ENCODE results near the gene OR7G3. TPM values are rescaled to one million over a fixed set of nuclear protein-coding genes. Genes with fewer than 3 reads are reported as not detected.

Gene OR7G3
- polyA plus RNA-seq, 1 donor from 2014 or later = not detected

DNA sequence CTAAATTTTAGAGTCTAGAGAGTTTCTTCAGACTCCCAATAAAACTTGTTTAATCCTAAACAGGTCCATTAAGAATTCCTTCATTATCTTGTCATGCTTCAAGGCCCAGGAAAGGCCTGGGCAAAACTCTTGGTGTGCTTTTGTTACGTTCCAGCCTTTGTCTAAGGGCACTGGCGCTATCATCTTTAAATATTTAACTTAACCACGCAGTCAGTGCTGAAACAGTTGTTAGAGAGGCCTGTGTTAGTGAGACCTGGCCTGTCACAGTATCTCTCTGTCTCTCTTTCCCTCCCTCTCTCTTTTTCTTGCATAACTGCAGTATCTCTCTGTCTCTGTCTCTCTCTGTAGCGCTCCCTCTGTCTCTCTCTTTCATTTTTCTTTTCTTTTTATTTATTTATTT, 48.1 kb downstream of the OR7G3 start:
- Histone ChIP-seq H3K9ac (ENCODE audit: low read length) (no peak overlapping the region), H3K4me3 (ENCODE audit: low read length) (no peak overlapping the region), H4K20me1 (ENCODE audit: insufficient read depth) (no peaks in the 10 kb centered on the region), H3K9me3 (ENCODE audit: low read length) (no peaks in the 10 kb centered on the region), H2AFZ (ENCODE audit: low read depth, low read length) (no peak overlapping the region), H3K27ac (ENCODE audit: low read length) (no peak overlapping the region), H3K9me2 (ENCODE audit: insufficient read depth, low read length) (no peaks in the 10 kb centered on the region), H3K79me2 (replicated peaks; ENCODE audit: insufficient read depth, low read length) (no peaks in the 10 kb centered on the region), H3K36me3 (ENCODE audit: insufficient read depth, low read length) (no peaks in the 10 kb centered on the region), H3K4me2 (ENCODE audit: low read length) (no peak overlapping the region), H3K27me3 (ENCODE audit: insufficient read depth, low read depth, low read length) (no peaks in the 10 kb centered on the region), H3F3A (ENCODE audit: insufficient read depth, low read length, poor library complexity, severe bottlenecking) (no peaks in the 10 kb centered on the region)
- no peak for TF ChIP-seq EZH2 (IDR thresholded peaks at IDR 0.05; ENCODE audit: borderline replicate concordance, insufficient read depth, low read length, poor library complexity, severe bottlenecking)
- TF ChIP-seq REST (IDR thresholded peaks at IDR 0.05; ENCODE audit: borderline replicate concordance) = no peak
- no peak for TF ChIP-seq EP300 (conservative IDR thresholded peaks at IDR 0.05; ENCODE audit: poor library complexity, severe bottlenecking)
- TF ChIP-seq TAF1 (IDR thresholded peaks at IDR 0.05; ENCODE audit: low read depth) = no peak
- no peak for TF ChIP-seq POLR2AphosphoS5 (IDR thresholded peaks at IDR 0.05)
- TF ChIP-seq MXI1 (conservative IDR thresholded peaks at IDR 0.05; ENCODE audit: poor library complexity, severe bottlenecking) = no peak
- TF ChIP-seq, protein P1, sequence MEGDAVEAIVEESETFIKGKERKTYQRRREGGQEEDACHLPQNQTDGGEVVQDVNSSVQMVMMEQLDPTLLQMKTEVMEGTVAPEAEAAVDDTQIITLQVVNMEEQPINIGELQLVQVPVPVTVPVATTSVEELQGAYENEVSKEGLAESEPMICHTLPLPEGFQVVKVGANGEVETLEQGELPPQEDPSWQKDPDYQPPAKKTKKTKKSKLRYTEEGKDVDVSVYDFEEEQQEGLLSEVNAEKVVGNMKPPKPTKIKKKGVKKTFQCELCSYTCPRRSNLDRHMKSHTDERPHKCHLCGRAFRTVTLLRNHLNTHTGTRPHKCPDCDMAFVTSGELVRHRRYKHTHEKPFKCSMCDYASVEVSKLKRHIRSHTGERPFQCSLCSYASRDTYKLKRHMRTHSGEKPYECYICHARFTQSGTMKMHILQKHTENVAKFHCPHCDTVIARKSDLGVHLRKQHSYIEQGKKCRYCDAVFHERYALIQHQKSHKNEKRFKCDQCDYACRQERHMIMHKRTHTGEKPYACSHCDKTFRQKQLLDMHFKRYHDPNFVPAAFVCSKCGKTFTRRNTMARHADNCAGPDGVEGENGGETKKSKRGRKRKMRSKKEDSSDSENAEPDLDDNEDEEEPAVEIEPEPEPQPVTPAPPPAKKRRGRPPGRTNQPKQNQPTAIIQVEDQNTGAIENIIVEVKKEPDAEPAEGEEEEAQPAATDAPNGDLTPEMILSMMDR (IDR thresholded peaks at IDR 0.05; ENCODE audit: poor library complexity, severe bottlenecking) = no peak
- TF ChIP-seq RAD21 (conservative IDR thresholded peaks at IDR 0.05) = no peak
- no peak for TF ChIP-seq SMC3 (conservative IDR thresholded peaks at IDR 0.05; ENCODE audit: poor library complexity)

- no peak overlapping the region for H3K4me3 ChIP-seq (ENCODE audit: low read length)
- no peaks in the 10 kb centered on the region for H3K9me2 ChIP-seq (ENCODE audit: insufficient read depth, low read length)
- no peaks in the 10 kb centered on the region for H3K9me3 ChIP-seq (ENCODE audit: low read length)
- no peaks in the 10 kb centered on the region for H4K20me1 ChIP-seq (ENCODE audit: insufficient read depth)
- H3K4me2 ChIP-seq (ENCODE audit: low read length) = no peak overlapping the region
- TF ChIP-seq EZH2 (IDR thresholded peaks at IDR 0.05; ENCODE audit: borderline replicate concordance, insufficient read depth, low read length, poor library complexity, severe bottlenecking) (no peak), SMC3 (conservative IDR thresholded peaks at IDR 0.05; ENCODE audit: poor library complexity) (no peak), TAF1 (IDR thresholded peaks at IDR 0.05; ENCODE audit: low read depth) (no peak), MXI1 (conservative IDR thresholded peaks at IDR 0.05; ENCODE audit: poor library complexity, severe bottlenecking) (no peak), POLR2AphosphoS5 (IDR thresholded peaks at IDR 0.05) (no peak), REST (IDR thresholded peaks at IDR 0.05; ENCODE audit: borderline replicate concordance) (no peak), EP300 (conservative IDR thresholded peaks at IDR 0.05; ENCODE audit: poor library complexity, severe bottlenecking) (no peak), RAD21 (conservative IDR thresholded peaks at IDR 0.05) (no peak)
- TF ChIP-seq, protein P1 (IDR thresholded peaks at IDR 0.05; ENCODE audit: poor library complexity, severe bottlenecking) = no peak
- no peaks in the 10 kb centered on the region for H3K27me3 ChIP-seq (ENCODE audit: insufficient read depth, low read depth, low read length)
- H2AFZ ChIP-seq (ENCODE audit: low read depth, low read length) = no peak overlapping the region
- no peaks in the 10 kb centered on the region for H3F3A ChIP-seq (ENCODE audit: insufficient read depth, low read length, poor library complexity, severe bottlenecking)
- no peak overlapping the region for H3K9ac ChIP-seq (ENCODE audit: low read length)
- no peaks in the 10 kb centered on the region for H3K36me3 ChIP-seq (ENCODE audit: insufficient read depth, low read length)
- H3K27ac ChIP-seq (ENCODE audit: low read length) = no peak overlapping the region
- H3K79me2 ChIP-seq (replicated peaks; ENCODE audit: insufficient read depth, low read length) = no peaks in the 10 kb centered on the region
These were observed 49.8 kb downstream of the OR7G3 start for GRCh38 chr19:9076901-9077300.

Measured in neural cell (in vitro differentiated cells).